Activated CD4-positive, alpha-beta T cell treated with anti-CD3 and anti-CD28 coated beads, Interleukin-2, amount 10 ng/mL, durations not matched to agents 7 days and 5 days (primary cell): ENCODE results near the gene CFAP90. TPM values are rescaled to one million over a fixed set of nuclear protein-coding genes. Genes with fewer than 3 reads are reported as not detected.

ENCODE experiments used
- CTCF ChIA-PET: fragments of 350-600 bp; sonication (Branson Sonifier 250); formaldehyde crosslinking; loops from one replicate; lab custom pipeline; 2021; ENCODE audit warnings: antibody characterized with exemption; lab: Charles Lee
- POLR2A ChIA-PET: fragments of 350-600 bp; sonication (Branson Sonifier 250); formaldehyde crosslinking; loops from one replicate; lab custom pipeline; 2021; ENCODE audit warnings: antibody characterized with exemption; lab: Charles Lee
- DNase-seq: peaks from one replicate; pipeline ENCODE4 v3.0.0-alpha.2; 2020
- H3K27ac Mint-ChIP-seq: one replicate; pipeline ENCODE4 v1.8.0; 2021; ENCODE audit warnings: mild to moderate bottlenecking, moderate library complexity, mixed read lengths
- H3K27me3 Mint-ChIP-seq: one replicate; pipeline ENCODE4 v1.8.0; 2021; ENCODE audit warnings: mixed read lengths
- H3K36me3 Mint-ChIP-seq: one replicate; pipeline ENCODE4 v1.8.0; 2021; ENCODE audit warnings: low read depth, mixed read lengths
- H3K4me1 Mint-ChIP-seq: one replicate; pipeline ENCODE4 v1.8.0; 2021; ENCODE audit warnings: mixed read lengths
- H3K4me3 Mint-ChIP-seq: one replicate; pipeline ENCODE4 v1.8.0; 2021; ENCODE audit warnings: mild to moderate bottlenecking, moderate library complexity, mixed read lengths
- H3K9me3 Mint-ChIP-seq: one replicate; pipeline ENCODE4 v1.8.0; 2021; ENCODE audit warnings: mixed read lengths
- total RNA-seq, 2 experiments: library from RNA; stranded (reverse); gene quantifications; one replicate each; pipeline ENCODE4 v1.2.3, GENCODE V29; 2021

Gene CFAP90
- total RNA-seq, 2 experiments from 2014 or later, result not detected

DNA sequence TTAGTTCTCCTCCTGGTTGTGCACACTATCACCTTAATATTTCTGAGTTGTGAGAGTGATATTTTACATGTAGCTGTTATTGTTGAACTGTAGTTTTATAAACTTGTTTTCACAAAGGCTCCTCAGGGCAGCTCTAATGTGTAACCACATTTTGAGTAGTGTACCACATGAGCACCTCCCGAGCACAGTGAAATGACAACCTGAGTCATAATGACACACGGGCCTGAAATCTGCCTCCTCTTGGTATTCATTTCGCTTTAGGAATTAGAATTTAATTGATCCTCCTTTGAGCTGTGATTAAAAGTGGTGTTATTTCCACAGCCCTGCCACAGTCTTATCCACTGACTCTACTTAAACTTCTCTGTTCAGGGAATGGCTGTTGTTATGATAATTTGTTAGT is 25.9 kb upstream of the CFAP90 start:
- Mint-ChIP-seq H3K36me3 (peaks cover 58% of the 10 kb centered on the region), H3K4me3 (no peak overlapping the region), H3K27me3 (no peaks in the 10 kb centered on the region), H3K27ac (no peak overlapping the region), H3K9me3 (no peaks in the 10 kb centered on the region), H3K4me1 (peaks cover 50% of the 10 kb centered on the region)
- DNase-seq, result no peak
- CTCF ChIA-PET, result interaction anchor here (1.5 to 1.7 kb wide), 2 partner anchors 17 to 19 kb away, joined by 3 to 4 read pairs; no protein-coding TSS in a partner anchor
- POLR2A ChIA-PET, result interaction anchor here (0.6 kb wide), 1 partner anchor 42 kb away, joined by 3 read pairs; no protein-coding TSS in a partner anchor

DNA sequence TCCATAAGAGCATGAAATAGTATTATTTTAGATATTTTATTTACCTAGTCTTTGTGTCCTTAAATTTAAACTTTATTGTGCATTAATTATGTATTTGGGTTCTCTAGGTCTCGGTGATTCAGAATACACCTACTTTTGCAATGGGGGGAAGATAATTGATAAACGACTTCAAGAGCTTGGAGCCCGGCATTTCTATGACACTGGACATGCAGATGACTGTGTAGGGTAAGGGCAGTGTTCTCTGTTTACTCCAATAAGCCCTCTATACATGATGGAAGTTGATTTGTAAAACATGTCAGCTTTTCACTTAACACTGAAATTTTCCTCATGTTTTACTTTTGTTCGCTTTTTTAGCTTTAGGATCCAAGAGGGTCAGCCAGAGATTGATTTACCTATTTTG is 24.2 kb upstream of the CFAP90 start:
- peaks cover 63% of the 10 kb centered on the region for H3K4me1 Mint-ChIP-seq
- H3K4me3 Mint-ChIP-seq, result no peak overlapping the region
- ChIA-PET POLR2A (no interaction called here), CTCF (no interaction called here)
- DNase-seq, result no peak
- H3K9me3 Mint-ChIP-seq, result no peaks in the 10 kb centered on the region
- H3K27ac Mint-ChIP-seq, result no peak overlapping the region
- H3K36me3 Mint-ChIP-seq, result peaks cover 62% of the 10 kb centered on the region
- H3K27me3 Mint-ChIP-seq, result no peaks in the 10 kb centered on the region

DNA sequence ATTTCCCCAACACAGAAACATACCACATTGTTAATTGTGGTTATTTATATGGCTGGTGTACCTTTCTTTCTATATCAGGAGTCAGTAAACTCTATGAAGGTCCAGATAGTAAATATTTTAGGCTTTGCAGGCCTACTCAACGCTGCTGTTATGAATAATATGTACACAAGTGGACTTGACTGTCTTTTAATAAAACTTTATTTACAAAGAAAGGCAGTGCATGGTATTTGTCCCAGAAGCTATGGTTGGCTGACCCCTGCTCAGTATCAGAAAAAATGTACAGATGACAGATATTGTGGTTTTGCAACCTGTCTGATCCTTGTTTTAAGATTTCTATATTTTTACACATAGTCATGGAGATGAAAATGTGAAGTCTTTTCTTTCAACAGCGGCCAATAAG is 23.7 kb upstream of the CFAP90 start:
- Mint-ChIP-seq H3K9me3 (no peaks in the 10 kb centered on the region), H3K27ac (no peak overlapping the region), H3K36me3 (peaks cover 62% of the 10 kb centered on the region), H3K27me3 (no peaks in the 10 kb centered on the region), H3K4me3 (no peak overlapping the region), H3K4me1 (peaks cover 67% of the 10 kb centered on the region)
- ChIA-PET CTCF (interaction anchor here (2.3 kb wide), 1 partner anchor 19 kb away, joined by 6 read pairs; no protein-coding TSS in a partner anchor), POLR2A (no interaction called here)
- DNase-seq, result no peak

DNA sequence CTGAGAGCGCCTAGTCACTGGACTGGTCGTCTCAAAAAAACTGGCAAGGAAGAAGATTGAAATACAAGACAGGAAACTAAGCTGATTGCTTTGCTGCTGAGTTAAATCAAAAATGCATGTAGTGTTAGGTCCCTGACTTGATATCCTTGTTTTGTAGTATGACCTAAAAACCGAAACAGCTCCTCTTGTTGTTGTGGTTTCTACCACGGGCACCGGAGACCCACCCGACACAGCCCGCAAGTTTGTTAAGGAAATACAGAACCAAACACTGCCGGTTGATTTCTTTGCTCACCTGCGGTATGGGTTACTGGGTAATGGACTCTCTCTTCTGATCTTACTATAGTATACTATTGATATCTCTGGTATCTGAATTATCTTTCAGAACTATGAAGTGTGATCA is 22.3 kb upstream of the CFAP90 start:
- ChIA-PET POLR2A (no interaction called here), CTCF (interaction anchor here (0.6 to 2.3 kb wide), 6 partner anchors 8 to 25 kb away, joined by 3 to 10 read pairs (median 6); no protein-coding TSS in a partner anchor)
- Mint-ChIP-seq H3K9me3 (no peaks in the 10 kb centered on the region), H3K4me1 (peaks cover 64% of the 10 kb centered on the region), H3K27me3 (no peaks in the 10 kb centered on the region), H3K4me3 (peak overlapping the region; percentile 42), H3K36me3 (peaks cover 54% of the 10 kb centered on the region), H3K27ac (peak overlapping the region; percentile 81)
- DNase-seq, result peak; percentile 41

DNA sequence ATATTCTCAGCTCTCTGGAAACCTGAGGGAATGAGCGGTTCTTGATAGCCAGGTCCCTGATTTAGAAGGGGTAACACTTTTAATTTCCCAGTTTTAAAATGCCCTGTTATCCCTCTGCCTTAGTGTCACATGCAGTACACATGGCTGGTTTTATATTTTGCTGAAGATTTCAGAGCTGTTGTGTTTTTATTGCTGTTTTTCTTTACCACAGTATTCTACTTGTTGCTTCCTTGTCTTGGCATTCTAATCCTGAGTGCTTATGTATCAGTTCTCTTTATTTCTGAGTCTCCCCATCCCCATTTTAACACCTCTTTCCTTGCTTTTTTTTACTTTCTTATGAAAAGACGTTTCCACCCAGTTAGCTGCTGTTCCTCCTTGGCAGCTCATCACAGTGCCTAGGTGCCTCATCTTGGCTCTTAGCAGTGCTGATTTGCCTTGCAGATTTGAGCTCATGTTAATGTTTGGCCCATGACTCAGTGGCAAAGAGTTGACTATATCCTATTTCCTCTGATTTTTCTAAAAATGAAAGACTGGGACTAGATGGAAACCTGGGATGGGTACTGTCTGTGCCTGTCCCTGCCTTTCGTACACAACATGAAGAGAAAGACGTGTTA is 21.7 kb upstream of the CFAP90 start:
- DNase-seq, result no peak
- Mint-ChIP-seq H3K27ac (peak overlapping the region; percentile 81), H3K36me3 (peaks cover 49% of the 10 kb centered on the region), H3K4me1 (peaks cover 62% of the 10 kb centered on the region), H3K4me3 (peak overlapping the region; percentile 42), H3K9me3 (no peaks in the 10 kb centered on the region), H3K27me3 (no peaks in the 10 kb centered on the region)
- POLR2A ChIA-PET, result no interaction called here
- CTCF ChIA-PET, result interaction anchor here (1.0 to 2.3 kb wide), 5 partner anchors 9 to 17 kb away, joined by 3 to 10 read pairs (median 6); no protein-coding TSS in a partner anchor

DNA sequence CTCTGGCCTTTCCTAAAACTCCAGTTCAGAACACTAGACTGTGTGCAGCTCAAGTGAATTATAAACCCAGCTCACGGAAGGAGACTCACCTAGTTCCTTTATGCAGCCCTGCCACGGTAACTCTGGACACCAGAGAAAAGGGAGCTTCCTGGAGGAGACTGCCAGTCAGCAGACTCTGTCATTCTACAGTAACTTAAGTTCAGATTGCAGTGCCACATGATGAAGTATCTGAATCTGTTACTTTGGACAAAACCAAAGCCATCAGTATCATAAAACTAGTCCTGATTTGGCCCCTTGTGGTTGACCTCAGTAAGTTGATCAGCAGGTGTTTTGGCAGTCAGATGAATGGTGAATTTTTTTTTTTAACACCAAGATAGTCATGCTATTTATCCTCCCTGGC is 20.7 kb upstream of the CFAP90 start:
- no peaks in the 10 kb centered on the region for H3K27me3 Mint-ChIP-seq
- no peaks in the 10 kb centered on the region for H3K9me3 Mint-ChIP-seq
- peaks cover 69% of the 10 kb centered on the region for H3K4me1 Mint-ChIP-seq
- ChIA-PET CTCF (interaction anchor here (1.4 to 2.2 kb wide), 3 partner anchors 10 to 14 kb away, joined by 6 to 10 read pairs (median 7); no protein-coding TSS in a partner anchor), POLR2A (no interaction called here)
- no peak for DNase-seq
- H3K36me3 Mint-ChIP-seq, result peaks cover 51% of the 10 kb centered on the region
- H3K27ac Mint-ChIP-seq, result peak overlapping the region; percentile 51
- H3K4me3 Mint-ChIP-seq, result peak overlapping the region; percentile 1

DNA sequence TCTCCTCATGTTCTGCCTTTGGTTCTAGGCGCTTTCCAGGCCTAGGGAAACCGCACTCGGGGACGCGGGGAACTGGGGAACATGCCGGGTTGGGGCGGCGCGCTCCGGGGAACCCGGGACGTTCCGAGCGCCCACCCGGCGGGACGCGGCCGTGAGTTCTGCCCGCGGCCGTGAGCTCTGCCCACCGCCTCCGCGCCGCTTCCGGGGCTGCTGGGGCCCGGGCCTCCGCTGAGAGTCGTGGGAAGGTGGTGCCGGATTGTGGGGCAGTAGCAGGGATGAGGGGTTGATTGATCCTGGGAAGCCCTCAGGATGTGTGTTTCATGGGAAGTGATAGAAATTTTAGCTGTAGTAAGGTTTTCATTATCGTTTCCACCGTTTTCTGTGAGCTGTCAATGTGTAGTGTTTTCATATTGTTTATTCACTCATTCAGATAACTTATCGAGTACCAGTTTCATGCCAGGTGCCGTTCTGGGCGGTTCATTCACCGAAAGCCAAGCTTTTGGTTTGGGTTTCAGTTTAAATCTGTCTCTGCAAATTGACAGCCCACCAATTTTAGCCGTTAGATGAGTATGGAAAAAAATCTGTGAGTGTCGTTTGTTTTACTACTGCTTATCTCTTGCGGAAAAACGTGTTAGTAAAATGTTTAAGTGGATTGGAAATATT is 18.7 kb upstream of the CFAP90 start:
- CTCF ChIA-PET, result interaction anchor here (0.6 to 2.0 kb wide), 4 partner anchors 12 to 1085 kb away, joined by 3 to 6 read pairs (median 4); no protein-coding TSS in a partner anchor
- POLR2A ChIA-PET, result interaction anchor here (1.2 kb wide), 1 partner anchor 11 kb away, joined by 9 read pairs; no protein-coding TSS in a partner anchor
- DNase-seq, result no peak
- Mint-ChIP-seq H3K4me3 (peak overlapping the region; percentile 94), H3K4me1 (peaks cover 71% of the 10 kb centered on the region), H3K27me3 (no peaks in the 10 kb centered on the region), H3K27ac (peak overlapping the region; percentile 89), H3K36me3 (peaks cover 43% of the 10 kb centered on the region), H3K9me3 (no peaks in the 10 kb centered on the region)

DNA sequence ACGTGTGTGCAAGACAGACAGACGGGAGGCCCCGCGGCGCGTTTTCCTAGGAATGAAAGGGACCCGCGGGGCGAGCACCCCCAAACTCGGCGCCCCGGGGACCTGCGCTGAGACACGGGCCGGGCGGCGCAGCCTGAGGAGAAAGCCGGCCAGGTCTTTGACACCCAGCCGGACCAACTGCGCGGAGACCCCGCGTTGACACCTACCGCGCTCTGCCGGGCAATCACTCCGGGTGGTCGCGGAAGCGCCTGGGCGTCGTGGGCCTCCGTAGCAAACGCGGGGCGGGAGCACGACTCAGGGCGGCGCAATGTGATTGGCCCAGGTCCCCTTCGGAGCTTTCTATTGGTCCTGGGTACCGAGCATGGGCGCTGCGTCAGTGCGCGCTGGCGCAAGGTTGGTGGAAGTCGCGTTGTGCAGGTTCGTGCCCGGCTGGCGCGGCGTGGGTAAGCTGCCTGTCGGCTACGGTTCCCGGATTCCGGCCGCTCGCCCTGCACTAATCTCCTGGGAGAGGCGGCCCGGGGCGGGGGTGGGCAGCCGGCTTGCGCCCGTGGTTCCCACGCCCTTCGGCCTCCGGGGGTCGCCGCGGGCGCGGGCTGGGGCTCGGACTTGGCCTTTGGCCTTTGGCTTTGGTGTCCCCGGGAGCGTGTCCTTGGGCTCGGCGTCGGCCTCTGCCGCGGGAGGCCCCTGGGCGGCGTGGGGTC is 18.0 kb upstream of the CFAP90 start, which contains the start of the genes FASTKD3 and MTRR:
Gene FASTKD3 (minus strand): TSS at position 259 of the 701 bp plus-strand sequence. CDS start 948 bp downstream, outside the sequence.
Gene MTRR (plus strand): TSS at position 376 of the 701 bp plus-strand sequence. CDS start 1,647 bp downstream, outside the sequence.
- Mint-ChIP-seq H3K27ac (peak within 1 kb of the TSS; percentile 93), H3K4me1 (peaks cover 70% of the 10 kb centered on the region), H3K9me3 (no peaks in the 10 kb centered on the region), H3K4me3 (peak within 1 kb of the TSS; percentile 94), H3K27me3 (no peaks in the 10 kb centered on the region), H3K36me3 (peaks cover 42% of the 10 kb centered on the region)
- ChIA-PET CTCF (interaction anchor here (1.0 to 2.0 kb wide), 3 partner anchors 11 to 1084 kb away, joined by 3 to 6 read pairs (median 5); no protein-coding TSS in a partner anchor), POLR2A (interaction anchor here (1.2 kb wide), 1 partner anchor 11 kb away, joined by 9 read pairs; no protein-coding TSS in a partner anchor)
- DNase-seq, result peak; percentile 92

DNA sequence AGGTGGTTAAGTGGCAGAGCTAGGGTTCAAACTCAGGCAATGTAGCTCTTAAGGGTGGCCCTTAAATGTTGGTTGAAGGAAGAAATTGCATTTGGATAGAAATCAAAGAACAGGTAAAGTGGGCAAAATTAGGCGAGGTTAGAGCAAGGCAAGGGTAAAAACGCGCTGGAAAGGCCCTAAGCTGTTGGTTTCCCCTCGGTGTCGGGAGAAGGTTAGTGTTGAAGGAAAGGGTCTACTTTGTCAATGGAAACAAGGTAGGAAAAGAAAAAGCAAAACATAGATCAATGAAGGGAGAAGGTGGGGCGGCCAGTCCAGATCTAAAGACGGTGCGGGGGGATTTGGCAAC is 17.5 kb upstream of the CFAP90 start:
- H3K36me3 Mint-ChIP-seq, result peaks cover 44% of the 10 kb centered on the region
- H3K9me3 Mint-ChIP-seq, result no peaks in the 10 kb centered on the region
- POLR2A ChIA-PET, result interaction anchor here (1.2 kb wide), 1 partner anchor 10 kb away, joined by 9 read pairs; no protein-coding TSS in a partner anchor
- peaks cover 67% of the 10 kb centered on the region for H3K4me1 Mint-ChIP-seq
- peak overlapping the region; percentile 94 for H3K4me3 Mint-ChIP-seq
- DNase-seq, result no peak
- no peaks in the 10 kb centered on the region for H3K27me3 Mint-ChIP-seq
- peak overlapping the region; percentile 93 for H3K27ac Mint-ChIP-seq
- CTCF ChIA-PET, result interaction anchor here (1.2 to 2.0 kb wide), 4 partner anchors 10 to 14 kb away, joined by 4 to 6 read pairs (median 4); no protein-coding TSS in a partner anchor

DNA sequence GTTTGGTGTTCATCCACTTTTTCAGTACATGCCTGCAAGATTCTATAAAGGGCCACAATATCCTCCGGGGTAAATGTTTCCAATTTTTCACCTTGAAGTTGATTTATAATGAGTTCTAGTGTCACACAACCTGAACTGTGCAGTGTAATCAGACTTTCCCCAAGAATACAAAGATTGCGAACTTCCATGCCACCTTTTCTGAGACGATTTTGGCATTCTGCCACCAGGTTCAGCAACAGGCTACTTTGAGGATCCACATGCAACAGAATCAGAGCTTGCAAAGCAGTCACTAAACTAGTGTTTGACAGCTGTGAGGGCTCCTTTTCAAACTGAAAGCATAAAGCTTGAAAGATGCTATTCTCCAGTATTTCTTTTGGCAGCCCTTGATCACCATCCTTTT is 16.3 kb upstream of the CFAP90 start:
- no peak overlapping the region for H3K27ac Mint-ChIP-seq
- H3K4me3 Mint-ChIP-seq, result peak overlapping the region; percentile 94

DNA sequence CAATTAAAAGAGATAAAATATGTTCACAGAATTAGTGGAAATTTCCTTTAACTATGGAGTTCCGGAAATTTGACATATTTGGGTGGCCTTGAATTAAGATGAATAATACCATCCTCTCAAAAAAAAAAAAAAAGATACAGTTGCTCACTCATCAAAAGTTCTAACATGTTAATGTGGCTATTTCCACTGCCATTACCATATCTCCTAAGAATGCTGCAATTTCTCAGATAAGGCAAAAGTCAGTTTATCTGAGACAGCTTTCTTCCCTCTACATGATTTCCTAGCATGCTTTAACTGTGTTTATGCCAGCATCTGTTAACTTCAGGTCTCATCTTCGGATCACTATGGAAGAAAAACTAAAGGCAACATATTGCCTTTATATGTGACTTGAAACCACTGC is 15.3 kb upstream of the CFAP90 start:
- Mint-ChIP-seq H3K4me1 (peaks cover 46% of the 10 kb centered on the region), H3K27ac (no peak overlapping the region), H3K27me3 (no peaks in the 10 kb centered on the region), H3K4me3 (no peak overlapping the region), H3K36me3 (peaks cover 40% of the 10 kb centered on the region), H3K9me3 (no peaks in the 10 kb centered on the region)
- ChIA-PET CTCF (no interaction called here), POLR2A (no interaction called here)
- no peak for DNase-seq

More for the DNA sequence above, 16.3 kb upstream of the CFAP90 start:
- POLR2A ChIA-PET, result no interaction called here
- CTCF ChIA-PET, result interaction anchor here (1.2 to 1.4 kb wide), 2 partner anchors 9 to 12 kb away, joined by 4 read pairs; no protein-coding TSS in a partner anchor
- Mint-ChIP-seq H3K4me1 (peaks cover 56% of the 10 kb centered on the region), H3K9me3 (no peaks in the 10 kb centered on the region), H3K27me3 (no peaks in the 10 kb centered on the region), H3K36me3 (peaks cover 41% of the 10 kb centered on the region)
- no peak for DNase-seq
